ENCODE measurements around the gene ADCY3. TPM values are rescaled to one million over a fixed set of nuclear protein-coding genes. Genes with fewer than 3 reads are reported as not detected.

ADCY3 gene
- total and polyA plus RNA-seq, 3 donors from 2014 or later = 22.3 to 41.6 (median 27.9) TPM

- no peaks in the 10 kb centered on the region for H3K36me3 ChIP-seq (ENCODE audit: low read depth, missing control alignments)
- 42 to 45% methylated on average over 17 to 30 of the region's 30 CpGs for WGBS, 2 donors
- no peak overlapping the region for H3K27ac ChIP-seq
- H3K4me1 ChIP-seq = peaks cover 5% of the 10 kb centered on the region
- no peak overlapping the region for H3K4me3 ChIP-seq
- peak; percentile 94 for DNase-seq
- no peaks in the 10 kb centered on the region for H3K9me3 ChIP-seq
- no peaks in the 10 kb centered on the region for H3K27me3 ChIP-seq
- no peak for TF ChIP-seq POLR2A (IDR thresholded peaks at IDR 0.05)
- TF ChIP-seq, protein P1, sequence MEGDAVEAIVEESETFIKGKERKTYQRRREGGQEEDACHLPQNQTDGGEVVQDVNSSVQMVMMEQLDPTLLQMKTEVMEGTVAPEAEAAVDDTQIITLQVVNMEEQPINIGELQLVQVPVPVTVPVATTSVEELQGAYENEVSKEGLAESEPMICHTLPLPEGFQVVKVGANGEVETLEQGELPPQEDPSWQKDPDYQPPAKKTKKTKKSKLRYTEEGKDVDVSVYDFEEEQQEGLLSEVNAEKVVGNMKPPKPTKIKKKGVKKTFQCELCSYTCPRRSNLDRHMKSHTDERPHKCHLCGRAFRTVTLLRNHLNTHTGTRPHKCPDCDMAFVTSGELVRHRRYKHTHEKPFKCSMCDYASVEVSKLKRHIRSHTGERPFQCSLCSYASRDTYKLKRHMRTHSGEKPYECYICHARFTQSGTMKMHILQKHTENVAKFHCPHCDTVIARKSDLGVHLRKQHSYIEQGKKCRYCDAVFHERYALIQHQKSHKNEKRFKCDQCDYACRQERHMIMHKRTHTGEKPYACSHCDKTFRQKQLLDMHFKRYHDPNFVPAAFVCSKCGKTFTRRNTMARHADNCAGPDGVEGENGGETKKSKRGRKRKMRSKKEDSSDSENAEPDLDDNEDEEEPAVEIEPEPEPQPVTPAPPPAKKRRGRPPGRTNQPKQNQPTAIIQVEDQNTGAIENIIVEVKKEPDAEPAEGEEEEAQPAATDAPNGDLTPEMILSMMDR (IDR thresholded peaks at IDR 0.05) = peak; percentile 72 to 91 (median 80)
- intact Hi-C loops (cut with DNase I; ENCODE audit: low total_unique reads) = loop anchor here (5.0 kb wide), 1 partner anchor 415 kb away; no protein-coding TSS in a partner anchor
These were observed 92.5 kb downstream of the ADCY3 start for GRCh38 chr2:24827321-24828237.

DNA sequence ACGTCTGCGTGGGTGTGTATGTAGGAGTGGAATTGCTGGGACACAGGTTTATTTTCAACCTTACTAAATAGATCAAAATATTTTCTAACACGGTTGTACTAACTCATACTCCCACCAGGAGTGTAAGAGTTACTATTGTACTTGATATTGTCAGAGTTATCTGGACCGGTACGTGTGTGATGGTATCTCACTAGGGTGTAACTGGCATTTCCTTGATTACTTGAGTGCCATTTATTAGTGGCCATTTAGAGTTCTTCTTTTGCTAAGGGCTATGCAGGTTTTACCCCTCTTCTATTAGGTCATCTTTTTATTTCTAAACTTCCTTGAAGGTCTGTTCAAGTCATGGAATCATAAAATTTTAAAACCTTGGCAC, 93.3 kb downstream of the ADCY3 start:
- no peak for DNase-seq
- H3K27me3 ChIP-seq = no peaks in the 10 kb centered on the region
- no peak overlapping the region for H3K27ac ChIP-seq
- no peak overlapping the region for H3K4me3 ChIP-seq
- 68 to 71% methylated on average over 5 of the region's 5 CpGs for WGBS, 2 donors
- TF ChIP-seq, protein P1 (IDR thresholded peaks at IDR 0.05) = no peak
- no peak for TF ChIP-seq POLR2A (IDR thresholded peaks at IDR 0.05)
- intact Hi-C loops (cut with DNase I; ENCODE audit: low total_unique reads) = loop anchor here (5.0 kb wide), 1 partner anchor 414 kb away; no protein-coding TSS in a partner anchor
- no peaks in the 10 kb centered on the region for H3K36me3 ChIP-seq (ENCODE audit: low read depth, missing control alignments)
- H3K9me3 ChIP-seq = no peaks in the 10 kb centered on the region
- H3K4me1 ChIP-seq = peaks cover 5% of the 10 kb centered on the region

DNA sequence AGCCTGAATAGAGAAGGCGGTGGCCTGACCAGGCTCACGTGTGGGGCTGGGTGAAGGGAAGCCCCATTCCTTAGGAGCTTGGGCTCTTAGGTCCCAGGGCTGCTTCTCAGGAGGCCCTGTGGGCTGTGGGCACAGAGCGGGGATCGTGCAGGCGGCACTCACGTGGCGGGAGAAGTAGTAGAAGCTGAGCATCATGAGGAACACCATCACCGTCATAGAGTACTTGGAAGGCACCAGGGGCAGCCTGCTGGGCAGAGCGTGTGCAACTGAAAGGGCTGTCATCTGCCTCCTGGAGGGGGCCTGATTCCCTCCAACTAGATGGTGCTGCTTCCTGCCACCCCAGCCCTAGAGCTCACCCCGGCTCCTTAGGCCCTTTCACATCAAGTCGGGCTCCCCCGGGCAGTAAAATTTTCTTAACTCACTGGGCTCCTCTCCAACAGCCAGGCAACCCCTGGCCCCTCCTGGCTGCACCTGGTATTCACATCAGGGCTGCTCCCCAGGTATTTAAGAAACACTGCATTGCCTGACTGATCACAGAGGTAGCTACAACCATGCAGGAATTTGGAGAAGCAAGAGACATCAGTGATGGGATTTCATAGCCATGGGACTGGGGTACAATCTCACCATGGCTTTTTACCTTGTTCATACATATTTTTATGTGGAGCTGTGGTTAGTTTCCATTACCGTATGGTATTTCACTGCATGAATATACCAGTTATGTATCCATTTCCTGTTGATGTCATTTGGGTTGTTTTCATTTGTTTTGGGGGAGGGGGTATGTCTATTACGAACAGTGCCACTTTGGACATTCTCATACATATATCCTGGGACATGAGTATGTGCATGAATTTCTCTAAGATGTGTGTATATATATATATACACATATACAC, 93.9 kb downstream of the ADCY3 start:
- intact Hi-C loops (cut with DNase I; ENCODE audit: low total_unique reads) = loop anchor here (5.0 kb wide), 1 partner anchor 414 kb away; no protein-coding TSS in a partner anchor

More for the DNA sequence above, 93.9 kb downstream of the ADCY3 start:
- no peak for TF ChIP-seq POLR2A (IDR thresholded peaks at IDR 0.05)
- TF ChIP-seq, protein P1 (IDR thresholded peaks at IDR 0.05) = no peak
- Histone ChIP-seq H3K4me1 (peaks cover 5% of the 10 kb centered on the region), H3K9me3 (no peaks in the 10 kb centered on the region), H3K4me3 (no peak overlapping the region), H3K27me3 (no peaks in the 10 kb centered on the region), H3K36me3 (ENCODE audit: low read depth, missing control alignments) (no peaks in the 10 kb centered on the region), H3K27ac (no peak overlapping the region)
- 92 to 94% methylated on average over 6 to 14 of the region's 14 CpGs for WGBS, 2 donors
- DNase-seq = peak; percentile 12
